ENCODE data around the gene ZNF580. TPM values are rescaled to one million over a fixed set of nuclear protein-coding genes. Genes with fewer than 3 reads are reported as not detected.
A peak's percentile ranks its signal among the peaks of the same experiment; 100 is the strongest.

Gene ZNF580
- total RNA-seq, 1 donor from 2014 or later, result 2.8 TPM

DNA sequence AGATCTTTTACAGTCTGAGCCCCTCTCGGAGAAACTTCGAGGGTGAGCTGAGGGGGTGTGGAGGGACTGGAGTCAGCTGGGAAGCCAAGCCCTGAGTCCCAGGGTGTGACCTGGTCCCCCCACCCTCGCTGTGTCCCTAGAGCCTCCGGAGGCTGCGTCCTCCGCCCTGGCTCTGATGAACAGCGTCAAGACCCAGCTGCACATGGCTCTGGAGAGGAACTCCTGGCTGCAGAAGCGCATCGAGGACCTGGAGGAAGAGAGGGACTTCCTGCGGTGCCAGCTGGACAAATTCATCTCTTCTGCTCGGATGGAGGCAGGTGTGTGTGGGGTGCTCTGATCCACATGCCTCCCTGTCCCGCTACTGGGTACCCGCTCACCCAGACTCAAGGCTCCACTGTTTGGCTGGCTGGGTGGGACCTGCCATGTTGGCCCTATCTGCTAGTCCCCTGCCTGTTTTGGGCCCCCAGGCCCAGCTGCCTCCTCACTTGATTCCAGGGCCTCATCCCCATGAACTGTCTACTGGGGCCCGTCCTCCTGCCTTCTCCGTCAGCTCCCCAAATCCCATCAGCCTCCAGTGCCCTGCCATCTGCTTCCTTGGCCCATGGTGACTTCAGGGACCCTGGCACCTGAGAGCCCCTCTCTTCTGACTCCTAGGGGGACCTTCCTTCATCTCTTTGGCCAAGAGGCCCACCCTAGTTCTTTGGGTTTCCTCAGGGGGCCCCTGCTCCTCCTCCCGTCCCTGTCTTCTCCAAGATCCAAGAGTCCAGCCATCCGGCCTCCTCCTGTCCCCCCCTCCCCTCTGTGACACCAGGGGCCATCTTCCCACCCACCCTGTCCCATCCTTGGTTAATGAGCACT, 8.7 kb downstream of the ZNF580 start:
- H3K27me3 Mint-ChIP-seq (ENCODE audit: insufficient read depth, low read depth), result peaks cover 15% of the 10 kb centered on the region
- H3K79me2 ChIP-seq (ENCODE audit: low read depth), result peaks cover 38% of the 10 kb centered on the region
- peaks cover 12% of the 10 kb centered on the region for H3K36me3 Mint-ChIP-seq
- peak overlapping the region; percentile 86 for H3K4me3 Mint-ChIP-seq
- H3K4me2 ChIP-seq, result peak overlapping the region; percentile 86
- peaks cover 13% of the 10 kb centered on the region for H3K4me1 ChIP-seq
- peak overlapping the region; percentile 74 for H3K27ac Mint-ChIP-seq
- H3K27ac ChIP-seq, result no peak overlapping the region
- H3K4me1 Mint-ChIP-seq, result peaks cover 24% of the 10 kb centered on the region
- DNase-seq (ENCODE audit: low spot score), result no peak
- H3K9me3 ChIP-seq (ENCODE audit: low read depth), result no peaks in the 10 kb centered on the region
- no peaks in the 10 kb centered on the region for H3K36me3 ChIP-seq
- H4K20me1 ChIP-seq (ENCODE audit: low read depth), result no peaks in the 10 kb centered on the region
- no peak for TF ChIP-seq EZH2phosphoT487 (IDR thresholded peaks at IDR 0.05)
- no peak for TF ChIP-seq CTCF (IDR thresholded peaks at IDR 0.05)
- no peak for TF ChIP-seq EZH2 (IDR thresholded peaks at IDR 0.05)
- no peaks in the 10 kb centered on the region for H3K27me3 ChIP-seq
- no peak overlapping the region for H2AFZ ChIP-seq (replicated peaks)
- peaks cover 28% of the 10 kb centered on the region for H3F3A ChIP-seq (ENCODE audit: low read depth)
- no peak overlapping the region for H3K9ac ChIP-seq
- no peak overlapping the region for H3K4me3 ChIP-seq
- H3K9me3 Mint-ChIP-seq, result no peaks in the 10 kb centered on the region

GRCh38 chr19:55650126-55650557, 9.3 kb downstream of the ZNF580 start:
- DNase-seq (ENCODE audit: low spot score), result no peak
- TF ChIP-seq EZH2phosphoT487 (IDR thresholded peaks at IDR 0.05) (no peak), CTCF (IDR thresholded peaks at IDR 0.05) (no peak), EZH2 (IDR thresholded peaks at IDR 0.05) (no peak)
- Histone ChIP-seq H3K36me3 (no peaks in the 10 kb centered on the region), H3F3A (ENCODE audit: low read depth) (peaks cover 30% of the 10 kb centered on the region), H3K4me2 (no peak overlapping the region), H3K4me3 (no peak overlapping the region), H4K20me1 (ENCODE audit: low read depth) (no peaks in the 10 kb centered on the region), H3K4me1 (peaks cover 12% of the 10 kb centered on the region), H3K27me3 (no peaks in the 10 kb centered on the region), H2AFZ (replicated peaks) (no peak overlapping the region), H3K9ac (no peak overlapping the region), H3K79me2 (ENCODE audit: low read depth) (peaks cover 33% of the 10 kb centered on the region), H3K27ac (no peak overlapping the region), H3K9me3 (ENCODE audit: low read depth) (no peaks in the 10 kb centered on the region)
- Mint-ChIP-seq H3K36me3 (peaks cover 12% of the 10 kb centered on the region), H3K4me1 (peaks cover 24% of the 10 kb centered on the region), H3K27me3 (ENCODE audit: insufficient read depth, low read depth) (peaks cover 15% of the 10 kb centered on the region), H3K9me3 (no peaks in the 10 kb centered on the region), H3K4me3 (peak overlapping the region; percentile 77), H3K27ac (peak overlapping the region; percentile 11)

GRCh38 chr19:55650602-55651230, 9.9 kb downstream of the ZNF580 start:
- H3K27me3 Mint-ChIP-seq (ENCODE audit: insufficient read depth, low read depth), result peaks cover 11% of the 10 kb centered on the region
- peak overlapping the region; percentile 77 for H3K4me3 Mint-ChIP-seq
- H3K4me1 Mint-ChIP-seq, result peaks cover 21% of the 10 kb centered on the region
- Histone ChIP-seq H3K9me3 (ENCODE audit: low read depth) (no peaks in the 10 kb centered on the region), H3K27ac (no peak overlapping the region), H4K20me1 (ENCODE audit: low read depth) (peaks cover 2% of the 10 kb centered on the region), H3K36me3 (no peaks in the 10 kb centered on the region), H3K4me1 (peaks cover 12% of the 10 kb centered on the region), H3K9ac (no peak overlapping the region), H3K27me3 (no peaks in the 10 kb centered on the region), H3K79me2 (ENCODE audit: low read depth) (peaks cover 33% of the 10 kb centered on the region), H3F3A (ENCODE audit: low read depth) (peaks cover 28% of the 10 kb centered on the region), H3K4me2 (no peak overlapping the region), H3K4me3 (no peak overlapping the region), H2AFZ (replicated peaks) (no peak overlapping the region)
- no peaks in the 10 kb centered on the region for H3K9me3 Mint-ChIP-seq
- H3K36me3 Mint-ChIP-seq, result peaks cover 9% of the 10 kb centered on the region
- DNase-seq (ENCODE audit: low spot score), result no peak
- peak overlapping the region; percentile 11 for H3K27ac Mint-ChIP-seq
- no peak for TF ChIP-seq EZH2 (IDR thresholded peaks at IDR 0.05)
- TF ChIP-seq EZH2phosphoT487 (IDR thresholded peaks at IDR 0.05), result no peak
- no peak for TF ChIP-seq CTCF (IDR thresholded peaks at IDR 0.05)

Data from neural progenitor cell (in vitro differentiated cells).